RWPE2 (cell line): Measurements from ENCODE around the gene TMCC1.

ENCODE experiments used
- ATAC-seq: fragments of 200-7000 bp; cut with Tn5 transposase; 3 replicates; pipeline ENCODE4 v1.9.1; 2021; ENCODE audit warnings: low read depth
- DNase-seq: peaks from one replicate; pipeline ENCODE4 v3.0.0-alpha.2; 2020; ENCODE audit warnings: low spot score
- H3K27ac ChIP-seq: fragments of 450-650 bp; 2 replicates; pipeline ENCODE4 v1.5.1; 2017; ENCODE audit warnings: mild to moderate bottlenecking; ENCODE audit not compliant: poor library complexity, severe bottlenecking
- H3K27me3 ChIP-seq: fragments of 250-450 bp; sonication (Bioruptor Pico); 2 replicates; pipeline ENCODE4 v1.5.1; 2021; ENCODE audit warnings: mild to moderate bottlenecking, moderate library complexity; ENCODE audit not compliant: insufficient read depth, poor library complexity, severe bottlenecking
- H3K36me3 ChIP-seq: fragments of 250-450 bp; sonication (Bioruptor Pico); 2 replicates; pipeline ENCODE4 v1.5.1; 2020; ENCODE audit warnings: low read depth, mild to moderate bottlenecking, moderate library complexity
- H3K4me1 ChIP-seq: fragments of 250-450 bp; sonication (Bioruptor Pico); 2 replicates; pipeline ENCODE4 v1.5.1; 2021; ENCODE audit warnings: mild to moderate bottlenecking, moderate library complexity; ENCODE audit not compliant: insufficient read depth, poor library complexity, severe bottlenecking
- H3K4me3 ChIP-seq: fragments of 250-450 bp; sonication (Bioruptor Pico); 2 replicates; pipeline ENCODE4 v1.5.1; 2021; ENCODE audit warnings: mild to moderate bottlenecking, moderate library complexity; ENCODE audit not compliant: severe bottlenecking
- H3K9me3 ChIP-seq: fragments of 250-450 bp; sonication (Bioruptor Pico); 2 replicates; pipeline ENCODE4 v1.5.1; 2021; ENCODE audit warnings: mild to moderate bottlenecking, moderate library complexity; ENCODE audit not compliant: severe bottlenecking
- CTCF ChIP-seq: fragments of 450-650 bp; IDR thresholded peaks from one replicate; pipeline ENCODE4 v1.5.1; 2017; ENCODE audit warnings: mild to moderate bottlenecking, moderate library complexity; ENCODE audit not compliant: poor library complexity, severe bottlenecking

Gene TMCC1

GRCh38 chr3:129770604-129771003 is 122.9 kb downstream of the TMCC1 start:
- Histone ChIP-seq H3K4me1 (no peaks in the 10 kb centered on the region), H3K36me3 (peaks cover 37% of the 10 kb centered on the region), H3K27me3 (no peaks in the 10 kb centered on the region), H3K4me3 (no peak overlapping the region), H3K9me3 (no peaks in the 10 kb centered on the region), H3K27ac (no peak overlapping the region)
- no peak for ATAC-seq
- no peak for DNase-seq
- TF ChIP-seq CTCF, result no peak

- H3K27ac ChIP-seq, result no peak overlapping the region
- ATAC-seq (no peak), DNase-seq (no peak)
- H3K4me3 ChIP-seq, result no peak overlapping the region
- H3K4me1 ChIP-seq, result no peaks in the 10 kb centered on the region
- H3K9me3 ChIP-seq, result no peaks in the 10 kb centered on the region
- H3K36me3 ChIP-seq, result peaks cover 32% of the 10 kb centered on the region
- H3K27me3 ChIP-seq, result no peaks in the 10 kb centered on the region
- TF ChIP-seq CTCF, result no peak
Observed at GRCh38 chr3:129769616-129770015, 123.9 kb downstream of the TMCC1 start.

- H3K4me3 ChIP-seq, result no peak overlapping the region
- no peaks in the 10 kb centered on the region for H3K9me3 ChIP-seq
- no peak for ATAC-seq
- H3K36me3 ChIP-seq, result peaks cover 24% of the 10 kb centered on the region
- DNase-seq, result no peak
- no peaks in the 10 kb centered on the region for H3K4me1 ChIP-seq
- no peak for TF ChIP-seq CTCF
- H3K27me3 ChIP-seq, result no peaks in the 10 kb centered on the region
- no peak overlapping the region for H3K27ac ChIP-seq
Observed at GRCh38 chr3:129768728-129769127, 124.8 kb downstream of the TMCC1 start.

GRCh38 chr3:129766135-129766534 is 127.4 kb downstream of the TMCC1 start:
- H3K4me1 ChIP-seq, result no peaks in the 10 kb centered on the region
- H3K27me3 ChIP-seq, result no peaks in the 10 kb centered on the region
- H3K36me3 ChIP-seq, result peaks cover 22% of the 10 kb centered on the region
- no peak for DNase-seq
- TF ChIP-seq CTCF, result no peak
- H3K27ac ChIP-seq, result no peak overlapping the region
- H3K4me3 ChIP-seq, result no peak overlapping the region
- ATAC-seq, result no peak
- no peaks in the 10 kb centered on the region for H3K9me3 ChIP-seq

- Histone ChIP-seq H3K9me3 (no peaks in the 10 kb centered on the region), H3K27me3 (no peaks in the 10 kb centered on the region), H3K4me1 (no peaks in the 10 kb centered on the region), H3K27ac (no peak overlapping the region), H3K36me3 (peaks cover 6% of the 10 kb centered on the region; the same call in 1 of the 2 replicates), H3K4me3 (no peak overlapping the region)
- DNase-seq (no peak), ATAC-seq (no peak)
- no peak for TF ChIP-seq CTCF
Observed at GRCh38 chr3:129764090-129764489, 129.4 kb downstream of the TMCC1 start.
